HG02884 (cell line): Measurements from ENCODE around the gene KCTD15.

Source experiments
- ATAC-seq: cut with Tn5 transposase; IDR thresholded peaks from one replicate; pipeline ENCODE4 v1.9.1; 2021; ENCODE audit warnings: mild to moderate bottlenecking, moderate library complexity; ENCODE audit not compliant: unreplicated experiment

Gene KCTD15

GRCh38 chr19:33771384-33772101 is 25.1 kb upstream of the KCTD15 start:
- ATAC-seq: no peak

GRCh38 chr19:33772102-33772857 is 24.4 kb upstream of the KCTD15 start:
- no peak for ATAC-seq

GRCh38 chr19:33772858-33773180 is 23.9 kb upstream of the KCTD15 start:
- no peak for ATAC-seq

GRCh38 chr19:33773704-33774624 is 22.7 kb upstream of the KCTD15 start:
- ATAC-seq: no peak

- ATAC-seq: no peak
Observed at GRCh38 chr19:33774751-33775150, 21.9 kb upstream of the KCTD15 start.

DNA sequence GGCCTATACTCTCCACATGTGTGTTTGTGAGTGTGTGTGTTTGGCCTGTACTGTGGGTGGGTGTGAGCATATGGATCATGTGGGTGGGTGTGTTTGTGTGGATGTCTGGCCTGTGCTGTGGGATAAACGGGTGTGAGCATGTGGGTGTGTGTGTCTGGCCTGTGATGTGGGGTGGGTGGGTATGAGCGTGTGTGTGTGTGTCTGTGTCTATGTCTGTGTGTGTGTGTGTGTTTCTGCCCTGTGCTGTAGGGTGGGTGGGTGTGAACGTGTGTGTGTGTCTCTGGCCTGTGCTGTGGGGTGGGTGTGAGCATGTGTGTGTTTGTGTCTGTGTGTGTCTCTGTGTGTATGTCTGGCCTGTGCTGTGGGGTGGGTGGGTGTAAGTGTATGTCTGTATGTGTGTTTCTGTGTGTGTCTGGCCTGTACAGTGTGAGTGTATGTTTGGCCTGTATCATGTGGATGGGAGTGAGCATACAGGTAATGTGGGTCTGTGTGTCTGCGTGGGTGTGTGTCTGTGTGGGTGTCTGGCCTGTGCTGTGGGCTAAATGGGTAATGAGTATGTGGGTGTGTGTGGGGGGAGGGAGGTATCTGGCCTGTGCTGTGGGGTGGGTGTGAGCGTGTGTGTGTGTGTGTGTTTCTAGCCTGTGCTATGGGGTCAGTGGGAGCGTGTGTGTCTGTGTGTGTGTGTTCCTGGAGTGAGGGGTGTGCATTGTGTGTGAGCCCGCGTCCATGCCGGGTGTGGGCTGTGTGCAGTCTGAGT is 20.8 kb upstream of the KCTD15 start:
- no peak for ATAC-seq

DNA sequence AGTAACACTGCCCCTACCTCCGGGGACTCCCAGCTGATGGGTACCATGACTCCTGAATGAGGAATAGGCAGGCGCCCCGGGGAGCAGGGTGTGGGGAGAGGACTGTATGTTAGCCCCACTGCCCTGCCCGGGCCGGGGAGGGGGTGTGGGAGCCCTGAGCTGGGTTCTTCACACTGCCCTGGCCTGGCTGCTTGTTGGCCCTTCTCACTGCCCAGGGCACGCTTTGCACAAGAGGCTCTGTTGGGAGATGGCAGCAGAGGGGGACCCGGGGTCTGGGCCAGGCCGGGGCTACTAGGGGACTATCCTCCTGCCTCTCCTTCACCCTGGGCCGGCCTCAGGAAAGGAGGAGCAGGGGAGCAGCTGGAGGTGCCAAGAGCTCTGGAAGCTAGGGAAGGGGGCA is 19.3 kb upstream of the KCTD15 start:
- no peak for ATAC-seq

- ATAC-seq: no peak
Observed at GRCh38 chr19:33777753-33778088, 18.9 kb upstream of the KCTD15 start.

DNA sequence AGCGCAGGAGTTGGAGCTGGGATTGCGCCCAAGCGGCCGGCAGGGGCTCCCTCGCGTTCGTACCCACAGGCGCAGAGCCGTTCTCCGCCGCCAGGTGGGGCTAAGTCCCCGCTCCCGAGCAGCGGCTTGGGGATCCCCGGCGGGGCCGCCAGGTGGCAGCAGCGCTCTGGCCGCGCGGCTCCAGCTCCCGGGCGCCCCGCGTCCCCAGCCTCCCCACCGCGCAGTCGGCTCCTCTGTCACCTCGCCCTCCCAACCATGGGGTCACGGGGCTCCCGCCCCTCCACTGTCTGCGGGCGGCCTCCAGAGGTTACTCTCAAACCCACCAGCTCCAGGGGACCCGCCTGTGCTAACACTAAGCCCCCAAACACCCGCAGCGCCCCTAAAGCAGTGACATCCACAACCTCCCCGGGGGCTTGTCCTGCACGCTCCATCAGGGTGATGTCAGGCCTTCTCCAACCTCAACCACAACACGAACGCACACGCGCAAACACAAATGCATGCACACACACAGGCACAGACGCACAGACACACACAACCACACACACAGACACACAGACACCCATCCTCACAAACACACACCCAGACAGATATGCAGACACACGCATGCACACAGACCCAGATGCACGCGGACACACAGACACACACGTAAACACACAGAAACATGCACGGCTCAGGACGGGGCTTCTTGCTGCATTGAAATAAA is 18.4 kb upstream of the KCTD15 start:
- peak; percentile 66 for ATAC-seq

- no peak for ATAC-seq
Observed at GRCh38 chr19:33779849-33780248, 16.8 kb upstream of the KCTD15 start.

DNA sequence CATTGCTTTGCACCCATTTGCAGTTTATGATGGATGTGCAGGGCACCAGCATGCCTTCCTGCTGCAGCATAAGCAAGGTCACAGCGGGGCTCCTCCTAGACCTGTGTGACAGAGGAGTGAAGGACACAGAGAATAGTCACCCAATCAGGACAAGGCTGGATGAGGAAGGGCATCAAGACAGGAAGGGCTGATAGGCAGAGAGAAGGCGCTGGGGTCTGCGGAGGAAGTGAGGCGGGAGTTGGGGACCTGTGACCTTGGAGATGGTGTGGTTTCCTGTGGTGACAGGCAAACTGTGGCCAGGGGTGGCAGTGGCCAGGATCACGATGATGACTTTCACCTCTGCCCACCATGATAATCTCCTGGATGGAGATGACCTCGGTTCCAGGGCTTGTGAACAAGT is 16.4 kb upstream of the KCTD15 start:
- no peak for ATAC-seq

DNA sequence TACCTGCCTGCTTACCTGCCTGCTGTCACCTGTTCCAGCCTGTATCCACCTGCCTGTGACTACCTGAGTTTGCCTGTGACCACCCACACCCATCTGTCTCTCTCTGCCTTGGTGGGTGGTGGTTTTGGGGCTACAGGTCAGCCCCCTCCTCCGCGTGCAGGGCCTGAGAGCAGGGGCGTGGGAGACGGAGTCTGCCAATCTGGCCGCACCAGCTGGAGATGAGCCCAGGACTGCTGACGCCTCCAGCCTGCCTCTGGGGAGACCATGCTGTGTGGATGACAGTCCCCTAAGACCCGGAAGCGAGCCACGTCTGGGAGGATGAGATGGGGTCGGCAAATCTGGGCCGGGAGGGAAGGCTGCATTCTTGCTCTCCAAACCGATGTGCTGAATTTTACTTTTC is 15.9 kb upstream of the KCTD15 start:
- no peak for ATAC-seq

GRCh38 chr19:33781415-33781935 is 15.2 kb upstream of the KCTD15 start:
- ATAC-seq: no peak

- ATAC-seq: no peak
Observed at GRCh38 chr19:33781996-33782395, 14.7 kb upstream of the KCTD15 start.

GRCh38 chr19:33784432-33784831 is 12.2 kb upstream of the KCTD15 start:
- ATAC-seq: no peak

DNA sequence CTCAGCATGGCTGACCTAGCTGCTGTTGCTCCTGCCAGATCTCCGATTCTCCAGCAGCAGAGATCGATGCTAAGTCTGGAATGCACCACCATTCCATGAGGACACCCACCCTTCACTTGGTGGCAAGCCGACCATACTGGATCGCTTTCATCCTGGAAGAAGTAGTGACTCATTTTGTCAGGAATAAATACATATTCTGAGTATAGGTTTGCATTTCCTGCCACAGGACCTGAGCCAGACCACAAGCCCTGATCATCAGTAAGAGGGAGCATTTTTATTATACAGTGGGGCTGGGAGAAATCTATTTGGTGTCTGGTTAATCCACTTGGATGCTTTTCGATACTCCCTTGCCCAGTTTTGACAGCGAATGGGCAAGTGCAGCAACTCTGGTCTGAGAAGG is 10.9 kb upstream of the KCTD15 start:
- no peak for ATAC-seq

- ATAC-seq: no peak
Observed at GRCh38 chr19:33788676-33789075, 8.0 kb upstream of the KCTD15 start.

GRCh38 chr19:33789344-33789743 is 7.3 kb upstream of the KCTD15 start:
- no peak for ATAC-seq

- no peak for ATAC-seq
Observed at GRCh38 chr19:33794683-33795369, 1.8 kb upstream of the KCTD15 start.
